Measurements from ENCODE around the gene PRKG2. TPM values are rescaled to one million over a fixed set of nuclear protein-coding genes. Genes with fewer than 3 reads are reported as not detected.

PRKG2 gene
- total RNA-seq, 1 donor from 2014 or later = 2.3 TPM

- H3K9me3 Mint-ChIP-seq = peaks cover 5% of the 10 kb centered on the region
Measured at GRCh38 chr4:81152839-81153713, 61.9 kb downstream of the PRKG2 start.

GRCh38 chr4:81149976-81150375 is 65.0 kb downstream of the PRKG2 start:
- no peaks in the 10 kb centered on the region for H3K27me3 Mint-ChIP-seq (ENCODE audit: insufficient read depth, low read depth)
- no peaks in the 10 kb centered on the region for H3K36me3 Mint-ChIP-seq
- Histone ChIP-seq H3K79me2 (ENCODE audit: low read depth) (no peaks in the 10 kb centered on the region), H3K27me3 (no peaks in the 10 kb centered on the region), H3K36me3 (no peaks in the 10 kb centered on the region), H3F3A (ENCODE audit: low read depth) (no peaks in the 10 kb centered on the region), H3K4me2 (no peak overlapping the region), H3K27ac (no peak overlapping the region), H3K4me3 (no peak overlapping the region), H3K4me1 (no peaks in the 10 kb centered on the region), H3K9ac (no peak overlapping the region), H4K20me1 (ENCODE audit: low read depth) (no peaks in the 10 kb centered on the region), H3K9me3 (ENCODE audit: low read depth) (no peaks in the 10 kb centered on the region), H2AFZ (replicated peaks) (no peak overlapping the region)
- peaks cover 3% of the 10 kb centered on the region for H3K4me1 Mint-ChIP-seq
- H3K27ac Mint-ChIP-seq = no peak overlapping the region
- no peak for TF ChIP-seq EZH2 (IDR thresholded peaks at IDR 0.05)
- no peak for TF ChIP-seq CTCF (IDR thresholded peaks at IDR 0.05)
- no peak for TF ChIP-seq EZH2phosphoT487 (IDR thresholded peaks at IDR 0.05)
- DNase-seq (ENCODE audit: low spot score) = no peak
- H3K9me3 Mint-ChIP-seq = peaks cover 5% of the 10 kb centered on the region
- no peak overlapping the region for H3K4me3 Mint-ChIP-seq

More at GRCh38 chr4:81152839-81153713, 61.9 kb downstream of the PRKG2 start:
- Histone ChIP-seq H3K79me2 (ENCODE audit: low read depth) (no peaks in the 10 kb centered on the region), H3F3A (ENCODE audit: low read depth) (no peaks in the 10 kb centered on the region), H4K20me1 (ENCODE audit: low read depth) (no peaks in the 10 kb centered on the region), H3K27ac (no peak overlapping the region), H3K4me2 (peak overlapping the region; percentile 70), H3K4me1 (no peaks in the 10 kb centered on the region), H3K4me3 (peak overlapping the region; percentile 42), H3K27me3 (no peaks in the 10 kb centered on the region), H2AFZ (replicated peaks) (peak overlapping the region; percentile 82), H3K9ac (no peak overlapping the region), H3K9me3 (ENCODE audit: low read depth) (no peaks in the 10 kb centered on the region), H3K36me3 (no peaks in the 10 kb centered on the region)
- peak overlapping the region; percentile 78 for H3K4me3 Mint-ChIP-seq
- no peak for DNase-seq (ENCODE audit: low spot score)
- H3K27ac Mint-ChIP-seq = peak overlapping the region; percentile 42
- H3K4me1 Mint-ChIP-seq = peaks cover 3% of the 10 kb centered on the region
- H3K36me3 Mint-ChIP-seq = no peaks in the 10 kb centered on the region
- H3K27me3 Mint-ChIP-seq (ENCODE audit: insufficient read depth, low read depth) = no peaks in the 10 kb centered on the region
- TF ChIP-seq EZH2 (IDR thresholded peaks at IDR 0.05) (no peak), EZH2phosphoT487 (IDR thresholded peaks at IDR 0.05) (no peak), CTCF (IDR thresholded peaks at IDR 0.05) (no peak)

DNA sequence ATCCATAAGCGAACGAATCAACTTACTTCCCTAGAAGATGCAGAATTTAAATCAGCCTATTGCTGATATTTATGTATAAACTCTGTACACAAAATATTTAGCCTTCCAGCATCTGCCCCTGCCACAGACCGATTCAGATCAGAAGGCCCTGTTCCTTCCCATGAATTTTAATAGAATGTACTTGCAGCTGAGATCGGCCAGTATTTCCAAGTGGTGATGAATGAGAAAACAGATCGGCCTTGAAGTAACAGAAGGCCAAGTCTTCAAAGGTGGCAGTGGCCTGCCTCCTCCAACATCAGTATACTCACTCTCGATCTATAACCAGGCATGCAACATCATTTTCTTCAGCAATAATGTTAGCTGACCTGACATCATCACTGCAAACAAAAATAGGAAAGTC is 66.4 kb downstream of the PRKG2 start:
- H3K36me3 ChIP-seq = no peaks in the 10 kb centered on the region
- Mint-ChIP-seq H3K4me1 (peaks cover under 1% of the 10 kb centered on the region), H3K27ac (no peak overlapping the region), H3K27me3 (ENCODE audit: insufficient read depth, low read depth) (no peaks in the 10 kb centered on the region), H3K4me3 (no peak overlapping the region), H3K36me3 (no peaks in the 10 kb centered on the region), H3K9me3 (peaks cover under 1% of the 10 kb centered on the region)
- no peak overlapping the region for H3K4me2 ChIP-seq
- H3F3A ChIP-seq (ENCODE audit: low read depth) = no peaks in the 10 kb centered on the region
- no peaks in the 10 kb centered on the region for H3K27me3 ChIP-seq
- H3K27ac ChIP-seq = no peak overlapping the region
- no peak overlapping the region for H3K4me3 ChIP-seq
- no peak for DNase-seq (ENCODE audit: low spot score)
- no peaks in the 10 kb centered on the region for H3K79me2 ChIP-seq (ENCODE audit: low read depth)
- H3K9me3 ChIP-seq (ENCODE audit: low read depth) = no peaks in the 10 kb centered on the region
- H3K9ac ChIP-seq = no peak overlapping the region
- no peak for TF ChIP-seq EZH2phosphoT487 (IDR thresholded peaks at IDR 0.05)
- no peak for TF ChIP-seq CTCF (IDR thresholded peaks at IDR 0.05)
- no peak for TF ChIP-seq EZH2 (IDR thresholded peaks at IDR 0.05)
- H4K20me1 ChIP-seq (ENCODE audit: low read depth) = no peaks in the 10 kb centered on the region
- H2AFZ ChIP-seq (replicated peaks) = no peak overlapping the region
- H3K4me1 ChIP-seq = no peaks in the 10 kb centered on the region
